GM10266 (cell line): ENCODE results near the gene PRM1.
A peak's percentile ranks its signal among the peaks of the same experiment; 100 is the strongest.

Experiments
- DNase-seq: peaks from one replicate; pipeline ENCODE4 v3.0.0; 2012; ENCODE audit errors: extremely low spot score
- TF ChIP-seq, protein P1 (sequence below): IDR thresholded peaks from 2 replicates; pipeline ENCODE4 v1.5.1; 2012; ENCODE audit warnings: mild to moderate bottlenecking, low read depth; ENCODE audit not compliant: control insufficient read depth, insufficient read depth; ENCODE audit errors: missing control alignments

PRM1 gene, protein sequence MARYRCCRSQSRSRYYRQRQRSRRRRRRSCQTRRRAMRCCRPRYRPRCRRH

DNA sequence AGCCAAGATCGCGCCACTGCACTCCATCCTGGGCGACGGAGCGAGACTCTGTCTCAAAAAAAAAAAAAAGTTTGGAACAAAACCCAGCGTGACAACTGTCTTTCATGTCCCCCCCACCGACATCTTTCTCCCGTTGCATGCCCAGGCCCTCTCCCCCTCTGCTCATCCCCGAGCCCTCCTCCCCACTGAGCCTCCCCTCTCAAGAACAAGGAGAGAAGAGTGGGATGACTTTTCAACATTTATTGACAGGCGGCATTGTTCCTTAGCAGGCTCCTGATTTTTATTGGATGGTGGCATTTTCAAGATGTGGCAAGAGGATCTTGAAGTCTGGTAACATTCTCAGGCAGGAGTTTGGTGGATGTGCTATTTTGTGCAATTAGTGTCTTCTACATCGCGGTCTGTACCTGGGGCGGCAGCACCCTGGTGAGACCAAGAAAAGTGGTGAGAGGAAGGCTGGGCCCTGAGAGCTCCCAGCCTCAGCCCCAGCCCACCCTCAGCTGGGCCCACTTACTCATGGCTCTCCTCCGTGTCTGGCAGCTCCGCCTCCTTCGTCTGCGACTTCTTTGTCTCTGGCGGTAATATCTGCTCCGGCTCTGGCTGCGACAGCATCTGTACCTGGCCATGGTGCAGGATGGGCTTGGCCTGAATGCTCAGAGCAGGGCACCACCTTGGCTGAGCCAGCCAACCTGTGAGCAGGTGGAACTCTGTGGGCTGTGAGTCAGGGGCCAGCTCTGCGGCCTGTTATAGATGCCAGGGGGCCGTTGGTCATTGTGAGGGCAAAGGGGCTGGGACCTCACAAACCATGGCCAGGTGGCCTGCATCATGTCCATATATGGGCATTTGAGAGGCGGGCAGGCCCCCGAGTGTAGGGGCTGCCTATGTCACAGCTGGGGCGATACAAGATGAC, at the start of gene PRM1:
Gene PRM1, minus strand, starts transcription at position 715 of the 907 bp plus-strand sequence. Its CDS starts 92 bp downstream, at position 623.
- TF ChIP-seq, protein P1, sequence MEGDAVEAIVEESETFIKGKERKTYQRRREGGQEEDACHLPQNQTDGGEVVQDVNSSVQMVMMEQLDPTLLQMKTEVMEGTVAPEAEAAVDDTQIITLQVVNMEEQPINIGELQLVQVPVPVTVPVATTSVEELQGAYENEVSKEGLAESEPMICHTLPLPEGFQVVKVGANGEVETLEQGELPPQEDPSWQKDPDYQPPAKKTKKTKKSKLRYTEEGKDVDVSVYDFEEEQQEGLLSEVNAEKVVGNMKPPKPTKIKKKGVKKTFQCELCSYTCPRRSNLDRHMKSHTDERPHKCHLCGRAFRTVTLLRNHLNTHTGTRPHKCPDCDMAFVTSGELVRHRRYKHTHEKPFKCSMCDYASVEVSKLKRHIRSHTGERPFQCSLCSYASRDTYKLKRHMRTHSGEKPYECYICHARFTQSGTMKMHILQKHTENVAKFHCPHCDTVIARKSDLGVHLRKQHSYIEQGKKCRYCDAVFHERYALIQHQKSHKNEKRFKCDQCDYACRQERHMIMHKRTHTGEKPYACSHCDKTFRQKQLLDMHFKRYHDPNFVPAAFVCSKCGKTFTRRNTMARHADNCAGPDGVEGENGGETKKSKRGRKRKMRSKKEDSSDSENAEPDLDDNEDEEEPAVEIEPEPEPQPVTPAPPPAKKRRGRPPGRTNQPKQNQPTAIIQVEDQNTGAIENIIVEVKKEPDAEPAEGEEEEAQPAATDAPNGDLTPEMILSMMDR = no peak
- DNase-seq = no peak

DNA sequence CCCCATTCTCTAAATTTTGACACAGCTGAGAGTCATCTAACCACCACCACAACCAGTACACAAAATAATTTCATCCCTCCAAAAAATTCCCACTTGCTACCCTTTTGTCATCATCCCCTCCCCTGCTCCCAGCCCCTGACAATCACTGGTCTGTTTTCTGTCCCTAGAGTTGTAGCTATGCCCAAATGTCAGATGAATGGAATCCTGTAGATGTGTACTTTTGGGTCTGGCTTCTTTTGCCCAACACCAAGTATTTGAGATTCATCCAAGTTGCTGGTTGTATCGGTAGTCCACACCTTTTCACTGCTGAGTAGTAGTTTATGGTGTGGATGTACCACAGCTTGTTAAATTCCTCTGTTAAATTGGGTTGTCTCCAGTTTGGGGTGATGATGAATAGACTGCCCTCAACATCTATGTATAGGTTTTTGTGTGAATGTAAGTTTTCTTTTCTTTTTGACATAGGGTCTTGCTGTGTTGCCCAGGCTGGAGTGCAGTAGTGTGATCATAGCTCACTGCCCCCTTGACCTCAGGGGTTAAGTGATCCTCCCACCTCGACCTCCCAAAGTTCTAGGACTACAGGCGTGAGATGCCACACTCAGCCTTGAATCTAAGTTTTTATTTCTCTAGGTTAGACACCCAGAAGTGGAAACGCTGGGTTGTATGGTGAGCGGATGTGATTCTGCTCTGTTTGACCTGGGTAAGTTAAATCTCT, 49.6 kb upstream of the PRM1 start:
- TF ChIP-seq, protein P1 = no peak
- no peak for DNase-seq

DNA sequence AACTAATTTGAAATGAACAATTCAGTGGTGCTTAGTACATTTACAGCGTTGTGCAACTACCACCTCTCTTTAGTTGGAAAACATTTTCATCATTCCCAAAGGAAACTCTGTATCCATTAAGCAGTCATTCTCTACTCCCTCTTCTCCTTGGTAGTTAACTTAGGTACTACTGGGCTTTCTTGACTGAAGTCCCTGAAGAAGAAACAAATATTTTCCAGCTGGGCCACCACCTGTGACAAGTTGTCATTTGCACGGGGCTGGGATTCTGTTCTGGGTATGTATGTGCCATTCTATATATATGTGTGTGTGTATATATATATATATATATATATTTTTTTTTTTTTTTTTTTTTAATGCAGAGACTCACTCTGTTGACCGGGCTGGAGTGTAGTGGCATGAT, 48.8 kb upstream of the PRM1 start:
- TF ChIP-seq, protein P1 = no peak

DNA sequence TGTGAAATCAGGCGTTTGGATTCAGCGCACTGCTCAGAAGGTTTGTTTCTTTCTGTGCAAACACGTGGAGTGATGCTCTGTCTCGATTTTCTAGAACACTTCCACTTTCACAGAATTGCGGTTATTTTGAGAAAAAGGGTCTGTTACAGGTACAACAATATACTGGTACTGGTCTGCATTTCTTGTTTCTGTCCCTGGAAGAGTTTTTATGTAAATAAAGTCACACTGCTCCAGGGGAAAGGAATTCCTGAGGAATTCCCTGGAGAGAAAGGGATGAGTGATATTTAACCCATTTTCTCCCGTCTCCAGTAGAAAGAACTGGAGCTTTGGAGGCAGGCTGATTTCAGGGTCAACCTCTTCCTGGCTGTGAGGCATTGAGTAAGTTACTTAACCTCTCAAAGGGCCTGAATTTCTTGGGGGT, 48.0 kb upstream of the PRM1 start:
- peak; percentile 59 for DNase-seq
- TF ChIP-seq, protein P1 = no peak

More for the DNA sequence above, 48.8 kb upstream of the PRM1 start:
- no peak for DNase-seq

GRCh38 chr16:11328172-11329070, 47.3 kb upstream of the PRM1 start:
- peak; percentile 88 for DNase-seq
- TF ChIP-seq, protein P1 = no peak

- DNase-seq = peak; percentile 66
- TF ChIP-seq, protein P1 = no peak
Observed at GRCh38 chr16:11327277-11328171, 46.4 kb upstream of the PRM1 start.
